Measurements from ENCODE around the gene PMIS2.

Gene PMIS2

GRCh38 chr19:35612559-35613321 is 26.8 kb downstream of the PMIS2 start, which contains the start of gene HAUS5 (continued):
- TF ChIP-seq ZSCAN5A (tag by site-specific recombination; IDR thresholded peaks at IDR 0.05) (no peak; the same call in 1 of the 2 replicates), ZBTB6 (tag by site-specific recombination; IDR thresholded peaks at IDR 0.05) (peak; percentile 94), ZNF155 (tag by site-specific recombination; IDR thresholded peaks at IDR 0.05) (no peak), ZNF280C (tag by site-specific recombination; IDR thresholded peaks at IDR 0.05) (no peak), BCL11A (tag by site-specific recombination; IDR thresholded peaks at IDR 0.05; ENCODE audit: low read depth) (no peak), ZNF629 (tag by site-specific recombination; IDR thresholded peaks at IDR 0.05) (peak; percentile 100), ZNF692 (tag by site-specific recombination; IDR thresholded peaks at IDR 0.05) (peak; percentile 91), ZNF639 (tag by site-specific recombination; IDR thresholded peaks at IDR 0.05) (peak; percentile 93), ZNF391 (tag by site-specific recombination; IDR thresholded peaks at IDR 0.05; ENCODE audit: borderline replicate concordance, low read depth) (peak; percentile 85; the same call in 1 of the 2 replicates), PRDM1 (tag by site-specific recombination; IDR thresholded peaks at IDR 0.05) (peak; percentile 75), FEZF1 (tag by site-specific recombination; IDR thresholded peaks at IDR 0.05) (peak; percentile 80), MEIS1 (CRISPR knock-in tag; IDR thresholded peaks at IDR 0.05; ENCODE audit: borderline replicate concordance) (no peak), REPIN1 (tag by site-specific recombination; IDR thresholded peaks at IDR 0.05; ENCODE audit: low read depth) (peak; percentile 91; the same call in 1 of the 2 replicates), ZBTB8A (tag by site-specific recombination; IDR thresholded peaks at IDR 0.05) (peak; percentile 95), SCRT1 (tag by site-specific recombination; IDR thresholded peaks at IDR 0.05; ENCODE audit: borderline replicate concordance) (no peak), ZNF510 (tag by site-specific recombination; IDR thresholded peaks at IDR 0.05; ENCODE audit: insufficient replicate concordance) (no peak), ZNF548 (tag by site-specific recombination; IDR thresholded peaks at IDR 0.05) (no peak), TSHZ1 (tag by site-specific recombination; IDR thresholded peaks at IDR 0.05; ENCODE audit: borderline replicate concordance) (peak; percentile 85; the same call in 1 of the 2 replicates), ZNF830 (tag by site-specific recombination; IDR thresholded peaks at IDR 0.05; ENCODE audit: low read depth) (no peak), ZEB2 (tag by site-specific recombination; IDR thresholded peaks at IDR 0.05) (peak; percentile 96), ZNF223 (tag by site-specific recombination; IDR thresholded peaks at IDR 0.05) (no peak), BCL6B (tag by site-specific recombination; IDR thresholded peaks at IDR 0.05) (no peak), KLF10 (tag by site-specific recombination; IDR thresholded peaks at IDR 0.05) (peak; percentile 91), ZNF843 (tag by site-specific recombination; IDR thresholded peaks at IDR 0.05) (peak; percentile 68; the same call in 1 of the 2 replicates), ZNF514 (tag by site-specific recombination; IDR thresholded peaks at IDR 0.05) (no peak), SP7 (tag by site-specific recombination; IDR thresholded peaks at IDR 0.05) (peak; percentile 95), ZNF121 (tag by site-specific recombination; IDR thresholded peaks at IDR 0.05) (peak; percentile 6; the same call in 1 of the 2 replicates)
